GM12864 (cell line): ENCODE data around the gene NEK11.

ENCODE experiments used
- DNase-seq: peaks from one replicate; pipeline ENCODE4 v3.0.0-alpha.2; 2011; ENCODE audit warnings: low read depth
- H3K4me3 ChIP-seq: 2 replicates; pipeline ENCODE4 v1.5.1; 2011; ENCODE audit warnings: mild to moderate bottlenecking, low read depth, low read length, control low read depth
- CTCF ChIP-seq: IDR thresholded peaks from 2 replicates; pipeline ENCODE4 v1.5.1; 2011; ENCODE audit warnings: low read depth, mild to moderate bottlenecking, moderate library complexity, low read length, control low read depth, inconsistent platforms; ENCODE audit errors: missing control alignments

Gene NEK11

GRCh38 chr3:131393051-131393450 is 366.4 kb downstream of the NEK11 start:
- no peak overlapping the region for H3K4me3 ChIP-seq
- no peak for TF ChIP-seq CTCF
- no peak for DNase-seq

GRCh38 chr3:131393868-131394267 is 367.2 kb downstream of the NEK11 start:
- no peak for TF ChIP-seq CTCF
- no peak overlapping the region for H3K4me3 ChIP-seq
- no peak for DNase-seq

- no peak for DNase-seq
- TF ChIP-seq CTCF: no peak
- H3K4me3 ChIP-seq: no peak overlapping the region
Observed at GRCh38 chr3:131394400-131394799, 367.7 kb downstream of the NEK11 start.

GRCh38 chr3:131396170-131396569 is 369.5 kb downstream of the NEK11 start:
- no peak for DNase-seq
- H3K4me3 ChIP-seq: no peak overlapping the region
- no peak for TF ChIP-seq CTCF

- H3K4me3 ChIP-seq: no peak overlapping the region
- DNase-seq: no peak
- TF ChIP-seq CTCF: no peak
Observed at GRCh38 chr3:131397889-131398288, 371.2 kb downstream of the NEK11 start.
